Measurements from ENCODE around the gene VAMP3.

DNA sequence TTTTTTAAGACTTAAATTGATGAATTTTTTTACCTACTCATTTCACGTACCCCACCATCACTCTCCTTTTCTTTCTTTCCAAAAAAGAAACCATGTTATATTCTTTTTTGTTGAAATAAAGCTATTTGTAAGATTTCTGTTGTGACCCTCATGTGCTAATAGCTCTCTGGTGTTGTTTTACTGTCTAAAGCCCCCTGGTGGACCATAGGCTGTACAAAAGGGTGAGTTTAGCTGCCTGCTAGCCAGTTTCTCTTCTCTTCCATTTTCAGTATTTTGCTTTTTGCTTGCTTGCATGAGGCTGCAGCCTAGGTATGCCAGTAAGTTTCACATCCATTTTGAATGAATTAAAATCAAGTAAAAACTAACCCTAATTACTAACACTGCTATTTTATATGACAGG is 15.6 kb upstream of the VAMP3 start:
- TF ChIP-seq, protein P1, sequence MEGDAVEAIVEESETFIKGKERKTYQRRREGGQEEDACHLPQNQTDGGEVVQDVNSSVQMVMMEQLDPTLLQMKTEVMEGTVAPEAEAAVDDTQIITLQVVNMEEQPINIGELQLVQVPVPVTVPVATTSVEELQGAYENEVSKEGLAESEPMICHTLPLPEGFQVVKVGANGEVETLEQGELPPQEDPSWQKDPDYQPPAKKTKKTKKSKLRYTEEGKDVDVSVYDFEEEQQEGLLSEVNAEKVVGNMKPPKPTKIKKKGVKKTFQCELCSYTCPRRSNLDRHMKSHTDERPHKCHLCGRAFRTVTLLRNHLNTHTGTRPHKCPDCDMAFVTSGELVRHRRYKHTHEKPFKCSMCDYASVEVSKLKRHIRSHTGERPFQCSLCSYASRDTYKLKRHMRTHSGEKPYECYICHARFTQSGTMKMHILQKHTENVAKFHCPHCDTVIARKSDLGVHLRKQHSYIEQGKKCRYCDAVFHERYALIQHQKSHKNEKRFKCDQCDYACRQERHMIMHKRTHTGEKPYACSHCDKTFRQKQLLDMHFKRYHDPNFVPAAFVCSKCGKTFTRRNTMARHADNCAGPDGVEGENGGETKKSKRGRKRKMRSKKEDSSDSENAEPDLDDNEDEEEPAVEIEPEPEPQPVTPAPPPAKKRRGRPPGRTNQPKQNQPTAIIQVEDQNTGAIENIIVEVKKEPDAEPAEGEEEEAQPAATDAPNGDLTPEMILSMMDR (IDR thresholded peaks at IDR 0.05) = no peak
- no peak for TF ChIP-seq EZH2 (IDR thresholded peaks at IDR 0.05; ENCODE audit: borderline replicate concordance, insufficient read depth, low read depth, low read length, poor library complexity, severe bottlenecking)
